Measurements from ENCODE around the gene ANO10.

DNA sequence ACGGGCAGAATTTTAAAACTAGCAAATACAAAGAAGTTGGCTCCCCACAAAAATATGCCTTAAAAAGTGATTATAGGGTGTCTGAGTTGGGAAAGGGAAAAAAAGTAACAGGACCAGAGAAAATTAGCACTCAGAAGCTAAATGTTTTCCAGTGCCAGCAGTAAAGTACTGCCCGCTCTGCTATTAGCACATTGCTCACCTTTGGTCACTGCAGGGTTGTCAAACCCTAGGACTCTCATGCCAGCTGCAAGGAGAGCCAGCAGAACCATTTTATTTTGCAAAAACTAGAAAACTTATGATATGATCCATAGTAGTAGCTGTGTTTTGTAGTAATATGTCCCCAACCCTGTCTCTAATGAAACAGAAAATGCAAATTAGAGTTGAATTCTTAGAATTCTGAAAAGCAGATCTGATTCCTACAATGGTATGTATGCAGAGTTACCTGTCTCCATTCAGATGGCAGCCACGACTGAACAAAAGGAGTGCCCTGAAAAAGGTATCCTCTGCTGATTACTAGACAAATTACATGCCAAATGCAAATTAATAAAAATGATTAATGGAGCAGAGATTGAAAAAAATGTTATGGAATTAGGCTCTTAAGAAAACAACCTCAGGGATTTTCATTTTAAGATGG lies 185.2 kb downstream of the ANO10 start:
- TF ChIP-seq CTCF (IDR thresholded peaks at IDR 0.05; ENCODE audit: borderline replicate concordance, extremely low read depth, low read length, poor library complexity, severe bottlenecking) = no peak
- TF ChIP-seq EZH2 (IDR thresholded peaks at IDR 0.05; ENCODE audit: borderline replicate concordance, low read depth, low read length, severe bottlenecking) = no peak

Measured in DND-41 (cell line).